HUES6 (cell line): ENCODE results near the gene PDF.

Source experiments
- H3K27ac ChIP-seq: 2 replicates; pipeline ENCODE4 v1.7.0; 2013; ENCODE audit warnings: low read depth, mild to moderate bottlenecking, low read length, inconsistent platforms
- H3K27me3 ChIP-seq: 2 replicates; pipeline ENCODE4 v1.6.1; 2013; ENCODE audit warnings: low read length; ENCODE audit not compliant: control insufficient read depth, insufficient read depth
- H3K36me3 ChIP-seq: 2 replicates; pipeline ENCODE4 v1.6.1; 2013; ENCODE audit warnings: low read length; ENCODE audit not compliant: control insufficient read depth, insufficient read depth
- H3K4me1 ChIP-seq: 2 replicates; pipeline ENCODE4 v1.6.1; 2013; ENCODE audit warnings: low read length; ENCODE audit not compliant: control insufficient read depth, insufficient read depth
- H3K4me3 ChIP-seq: 2 replicates; pipeline ENCODE4 v1.5.1; 2013; ENCODE audit warnings: low read depth, low read length
- H3K9ac ChIP-seq: one replicate; pipeline ENCODE4 v1.6.1; 2013; ENCODE audit warnings: mild to moderate bottlenecking, low read length
- H3K9me3 ChIP-seq: 2 replicates; pipeline ENCODE4 v1.6.1; 2013; ENCODE audit warnings: low read depth, low read length; ENCODE audit not compliant: control insufficient read depth, insufficient read depth

PDF gene

DNA sequence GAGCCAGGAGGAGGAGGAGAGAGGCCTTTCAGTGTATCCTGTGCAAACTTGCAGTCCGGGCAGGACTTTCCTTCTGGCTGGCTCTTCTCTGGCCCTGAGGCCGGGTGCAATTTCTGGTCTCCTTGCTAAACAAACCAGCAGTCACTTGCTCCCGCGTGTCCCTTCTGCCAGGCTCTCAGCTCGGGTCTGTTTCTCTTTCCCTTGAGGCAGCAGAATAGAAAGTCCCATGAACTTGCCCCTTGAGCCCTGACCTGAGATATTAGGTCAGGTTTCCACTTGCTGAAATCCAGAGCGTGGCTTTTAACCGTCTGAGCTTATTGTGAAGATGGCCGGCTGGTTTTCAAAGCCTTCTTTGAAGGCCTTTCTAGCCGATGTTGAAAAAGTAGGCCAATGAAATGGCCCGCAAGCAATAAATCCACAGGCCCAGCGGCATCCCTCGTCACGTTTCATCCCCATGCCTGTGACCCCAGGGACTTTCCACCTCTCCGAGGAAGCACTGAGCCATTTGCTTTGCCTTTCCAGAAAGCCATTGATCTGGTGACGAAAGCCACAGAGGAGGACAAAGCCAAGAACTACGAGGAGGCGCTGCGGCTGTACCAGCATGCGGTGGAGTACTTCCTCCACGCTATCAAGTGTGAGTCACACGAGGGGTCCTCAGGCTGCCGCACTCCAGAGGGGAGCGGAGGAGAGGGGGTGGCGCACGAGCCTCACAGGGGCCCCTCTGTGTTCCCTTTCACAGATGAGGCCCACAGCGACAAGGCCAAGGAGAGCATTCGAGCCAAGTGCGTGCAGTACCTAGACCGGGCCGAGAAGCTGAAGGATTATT, 14.7 kb downstream of the PDF start:
- Histone ChIP-seq H3K4me1 (peaks cover 5% of the 10 kb centered on the region; the same call in 1 of the 2 replicates), H3K36me3 (peaks cover 60% of the 10 kb centered on the region), H3K9ac (no peak overlapping the region)

DNA sequence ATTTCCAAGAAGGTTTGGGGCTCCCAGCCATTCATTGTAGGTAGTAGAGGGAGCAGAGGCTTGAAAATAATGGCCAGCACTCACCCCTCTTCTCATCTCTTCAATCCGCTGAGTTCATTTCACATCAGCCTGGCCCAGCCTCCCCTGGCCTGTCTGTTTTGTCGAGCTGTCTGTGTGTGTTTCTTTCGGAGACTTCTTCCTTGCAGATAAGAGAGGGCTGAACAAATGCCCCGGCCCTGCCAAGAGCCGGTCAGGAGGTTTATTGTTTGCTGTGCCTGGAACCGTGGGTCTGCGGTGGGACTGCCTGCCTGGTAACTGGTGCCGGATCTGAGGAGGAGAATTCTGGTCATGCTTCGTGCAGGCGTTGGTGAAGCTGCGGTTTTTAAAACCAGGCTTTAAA, 15.9 kb downstream of the PDF start:
- H3K36me3 ChIP-seq: peaks cover 49% of the 10 kb centered on the region
- H3K4me1 ChIP-seq: peaks cover 8% of the 10 kb centered on the region; the same call in 1 of the 2 replicates
- H3K27ac ChIP-seq: no peak overlapping the region; the same call in 1 of the 2 replicates
- no peaks in the 10 kb centered on the region for H3K27me3 ChIP-seq
- H3K9me3 ChIP-seq: no peaks in the 10 kb centered on the region
- no peak overlapping the region for H3K4me3 ChIP-seq
- no peak overlapping the region for H3K9ac ChIP-seq

More for the DNA sequence above, 14.7 kb downstream of the PDF start:
- no peak overlapping the region for H3K4me3 ChIP-seq
- no peak overlapping the region for H3K27ac ChIP-seq
- no peaks in the 10 kb centered on the region for H3K27me3 ChIP-seq
- H3K9me3 ChIP-seq: no peaks in the 10 kb centered on the region

DNA sequence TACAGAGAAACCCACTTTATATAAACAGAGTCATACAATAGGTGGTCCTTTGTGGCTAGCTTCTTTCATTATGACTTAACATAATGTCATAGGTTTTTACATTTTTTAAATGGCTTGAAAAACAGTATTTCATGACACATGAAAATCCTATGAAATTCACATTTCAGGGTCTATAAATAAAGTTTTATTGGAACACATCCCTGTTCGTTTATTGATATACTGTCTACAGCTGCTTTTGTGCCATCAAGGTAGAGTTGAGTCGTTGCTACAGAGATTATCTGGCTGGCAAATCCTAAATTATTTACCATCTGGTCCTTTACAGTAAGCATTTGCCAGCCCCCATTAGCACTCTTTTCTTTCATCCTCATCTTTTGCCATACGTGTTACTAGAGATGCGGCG, 16.9 kb downstream of the PDF start:
- Histone ChIP-seq H3K9ac (no peak overlapping the region), H3K36me3 (peaks cover 38% of the 10 kb centered on the region), H3K27ac (no peak overlapping the region), H3K9me3 (no peaks in the 10 kb centered on the region), H3K4me1 (peaks cover 8% of the 10 kb centered on the region; the same call in 1 of the 2 replicates), H3K27me3 (no peaks in the 10 kb centered on the region), H3K4me3 (no peak overlapping the region)

DNA sequence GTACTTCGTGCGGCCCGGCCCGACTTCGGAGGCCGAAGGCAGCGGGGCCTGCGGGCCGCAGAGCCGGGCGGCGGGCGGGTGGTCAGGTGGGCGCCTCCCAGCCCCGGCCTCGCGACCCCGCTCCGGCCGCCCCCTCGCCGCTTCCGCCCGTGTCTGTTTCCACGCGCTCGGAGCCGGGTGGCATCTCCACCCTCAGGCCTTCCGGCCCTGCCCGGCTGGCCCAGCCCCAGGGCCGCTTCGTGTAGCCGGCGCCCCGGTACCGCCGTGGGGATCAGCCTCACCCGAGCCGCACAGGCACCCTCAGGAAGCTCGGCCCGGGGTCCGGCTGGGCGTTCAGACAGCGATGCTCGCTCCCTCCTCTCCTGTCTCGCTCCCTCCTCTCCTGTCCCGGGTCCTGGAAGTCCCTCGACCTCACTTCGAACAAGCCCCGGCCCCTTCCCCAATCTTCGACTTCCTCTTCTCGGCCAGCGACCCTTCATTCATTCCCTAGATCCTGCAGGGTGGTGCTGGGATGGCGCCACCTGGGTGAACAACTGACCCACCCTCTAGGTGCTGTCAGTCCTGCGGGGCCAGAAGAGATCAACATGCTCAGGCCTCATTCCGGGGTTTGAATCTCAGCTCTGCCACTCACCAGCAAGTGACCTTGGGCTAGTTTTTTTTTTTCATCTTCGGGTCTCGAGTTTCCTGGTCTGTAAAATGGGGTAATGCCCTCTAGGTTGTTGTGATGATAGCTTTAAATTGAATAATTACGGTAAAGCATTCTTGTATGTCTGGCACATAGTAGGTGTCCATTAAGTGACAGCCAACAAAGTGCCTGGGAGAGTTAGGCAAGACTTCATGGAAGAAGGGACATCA, 18.6 kb downstream of the PDF start:
- Histone ChIP-seq H3K9ac (peak overlapping the region; percentile 75), H3K4me3 (peak overlapping the region; percentile 95), H3K9me3 (no peaks in the 10 kb centered on the region), H3K27ac (no peak overlapping the region), H3K27me3 (no peaks in the 10 kb centered on the region), H3K4me1 (peaks cover 8% of the 10 kb centered on the region; the same call in 1 of the 2 replicates), H3K36me3 (peaks cover 26% of the 10 kb centered on the region)

DNA sequence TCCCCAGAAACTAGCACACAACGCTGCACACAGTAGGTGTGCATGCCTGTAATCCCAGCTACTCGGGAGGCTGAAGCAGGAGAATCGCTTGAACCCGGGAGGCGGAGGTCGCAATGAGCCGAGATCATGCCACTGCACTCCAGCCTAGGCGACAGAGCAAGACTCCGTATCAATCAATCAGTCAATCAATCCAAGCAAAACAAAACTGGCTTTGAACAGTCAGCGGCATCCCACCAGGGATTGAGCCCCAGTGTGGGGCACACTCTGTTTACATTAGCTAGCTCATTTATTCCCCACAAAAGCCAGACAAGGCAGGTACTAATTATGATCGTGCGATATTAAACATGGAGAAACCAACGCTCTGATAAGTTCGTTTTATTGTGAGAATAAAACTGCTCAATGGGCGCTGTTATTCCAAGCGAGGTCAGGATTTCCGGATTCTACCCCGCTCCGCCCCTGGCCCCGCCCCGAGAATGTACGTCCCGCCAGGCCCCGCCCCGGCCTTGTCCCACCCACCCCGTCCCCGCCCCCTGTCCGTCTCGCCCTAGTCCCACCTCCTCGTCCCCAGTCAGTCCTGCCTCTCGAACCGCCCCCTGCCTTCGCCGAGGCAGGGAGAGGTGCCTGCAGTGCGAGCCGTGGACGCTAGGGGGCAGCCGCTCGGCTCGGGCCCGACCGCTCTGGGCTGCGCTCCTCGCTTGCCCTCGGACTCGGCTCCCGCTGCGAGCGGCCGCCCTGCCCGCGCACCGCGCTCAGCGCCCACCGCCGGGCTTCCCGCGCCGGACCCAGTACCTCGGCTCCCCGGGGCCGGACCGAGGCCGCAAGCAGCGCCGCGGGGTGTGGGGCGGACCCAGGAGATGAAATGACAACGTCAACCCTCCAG, 19.5 kb downstream of the PDF start, which contains the start of gene VPS4A:
Gene VPS4A (plus strand): TSS at position 698 of the 880 bp plus-strand sequence. CDS start 162 bp downstream, at position 860.
- Histone ChIP-seq H3K27ac (no peak within 1 kb of the TSS; the same call in 1 of the 2 replicates), H3K4me1 (peaks cover 8% of the 10 kb centered on the region; the same call in 1 of the 2 replicates), H3K4me3 (peak within 1 kb of the TSS; percentile 95), H3K9me3 (no peaks in the 10 kb centered on the region), H3K27me3 (no peaks in the 10 kb centered on the region), H3K9ac (peak within 1 kb of the TSS; percentile 75), H3K36me3 (peaks cover 18% of the 10 kb centered on the region)

DNA sequence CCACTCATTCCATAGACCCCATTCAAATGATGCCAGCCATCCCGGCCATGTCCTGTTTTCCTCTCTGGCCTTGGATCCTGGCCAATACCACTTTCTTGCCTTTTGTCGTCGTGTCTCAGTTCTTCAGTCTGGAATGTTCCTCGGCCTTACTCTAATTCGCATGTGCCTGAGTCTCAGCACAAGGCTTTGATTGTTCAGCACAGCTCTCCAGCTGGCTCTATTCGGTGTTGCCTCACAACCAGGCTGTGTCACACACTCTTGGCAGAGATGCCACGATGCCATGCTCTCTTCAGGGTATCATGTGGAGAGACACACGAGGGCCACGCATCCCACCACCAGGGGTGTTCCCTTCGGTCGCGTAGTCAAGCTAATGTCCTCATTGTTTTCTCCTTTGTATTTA, 21.1 kb downstream of the PDF start:
- no peaks in the 10 kb centered on the region for H3K9me3 ChIP-seq
- no peak overlapping the region for H3K4me3 ChIP-seq
- no peaks in the 10 kb centered on the region for H3K27me3 ChIP-seq
- peaks cover 8% of the 10 kb centered on the region; the same call in 1 of the 2 replicates for H3K4me1 ChIP-seq
- H3K9ac ChIP-seq: no peak overlapping the region
- H3K27ac ChIP-seq: no peak overlapping the region
- peaks cover 3% of the 10 kb centered on the region for H3K36me3 ChIP-seq

DNA sequence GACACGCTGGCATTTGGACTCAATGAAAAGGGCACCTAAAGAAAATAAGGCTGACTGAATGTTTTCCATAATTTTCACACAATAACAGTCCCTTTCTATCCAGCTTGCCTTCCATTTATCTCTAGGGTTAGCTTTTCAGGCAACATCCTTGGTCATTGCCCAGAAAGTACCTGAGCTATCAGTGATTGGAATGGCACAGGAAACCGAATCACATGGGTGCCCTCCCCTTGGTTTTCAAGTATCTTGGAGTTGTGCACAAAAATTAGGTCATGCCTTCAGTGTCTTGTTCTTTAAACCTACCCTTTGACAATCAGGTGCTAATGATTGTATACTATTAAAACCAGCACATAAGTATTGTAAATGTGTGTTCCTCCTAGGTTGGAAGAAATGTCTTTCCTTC, 22.5 kb downstream of the PDF start:
- H3K27me3 ChIP-seq: no peaks in the 10 kb centered on the region
- H3K4me1 ChIP-seq: peaks cover 8% of the 10 kb centered on the region; the same call in 1 of the 2 replicates
- H3K9ac ChIP-seq: no peak overlapping the region
- H3K36me3 ChIP-seq: 0 out of 2 replicates have a peak, but pooled peaks cover 3% of the 10 kb centered on the region
- no peak overlapping the region for H3K27ac ChIP-seq
- no peaks in the 10 kb centered on the region for H3K9me3 ChIP-seq
- H3K4me3 ChIP-seq: no peak overlapping the region

DNA sequence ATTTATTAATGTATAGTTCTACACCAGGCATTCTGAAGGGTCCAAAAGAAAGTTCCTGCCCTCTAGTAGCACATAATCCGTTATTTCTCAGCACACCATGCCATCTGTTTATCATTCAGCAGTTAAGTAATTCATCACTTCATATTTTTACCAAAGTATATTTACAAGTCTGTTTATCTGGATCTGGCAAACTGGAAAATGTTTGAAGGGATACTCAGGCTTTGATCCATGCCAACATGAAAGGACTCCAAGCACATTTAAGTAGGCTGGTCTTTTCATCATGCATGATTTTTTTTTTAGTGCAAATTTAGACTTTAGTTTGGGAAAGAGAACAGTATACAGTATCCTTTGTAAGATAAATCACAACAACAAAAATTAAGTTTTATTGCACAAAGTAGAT, 23.3 kb downstream of the PDF start:
- H3K9ac ChIP-seq: no peak overlapping the region
- H3K27ac ChIP-seq: no peak overlapping the region
- peaks cover 5% of the 10 kb centered on the region; the same call in 1 of the 2 replicates for H3K4me1 ChIP-seq
- H3K36me3 ChIP-seq: 0 out of 2 replicates have a peak, but pooled peaks cover 3% of the 10 kb centered on the region
- H3K9me3 ChIP-seq: no peaks in the 10 kb centered on the region
- H3K4me3 ChIP-seq: no peak overlapping the region
- H3K27me3 ChIP-seq: no peaks in the 10 kb centered on the region

DNA sequence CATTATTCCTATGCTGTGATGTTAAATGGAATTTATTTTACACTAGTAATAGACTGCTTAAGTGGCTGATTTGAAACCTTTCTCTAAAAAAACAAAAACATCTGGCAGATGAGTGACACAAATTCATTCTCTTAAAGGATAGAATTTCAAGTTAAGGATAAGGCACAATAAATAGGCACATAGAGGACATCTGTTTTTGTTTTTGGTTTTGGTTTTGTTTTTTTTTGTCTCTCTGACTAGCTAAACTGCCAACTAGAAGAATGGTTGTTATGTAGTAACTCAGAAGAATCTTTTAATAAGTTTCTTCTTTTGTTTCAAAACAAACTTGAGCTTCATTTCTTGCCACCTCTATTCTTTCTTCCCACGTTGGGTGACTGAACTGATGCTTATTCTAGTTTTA, 24.4 kb downstream of the PDF start:
- Histone ChIP-seq H3K9ac (no peak overlapping the region), H3K4me1 (0 out of 2 replicates have a peak, but pooled peaks cover 3% of the 10 kb centered on the region), H3K36me3 (peaks cover 10% of the 10 kb centered on the region; the same call in 1 of the 2 replicates), H3K9me3 (no peaks in the 10 kb centered on the region), H3K4me3 (no peak overlapping the region), H3K27me3 (no peaks in the 10 kb centered on the region), H3K27ac (no peak overlapping the region)

DNA sequence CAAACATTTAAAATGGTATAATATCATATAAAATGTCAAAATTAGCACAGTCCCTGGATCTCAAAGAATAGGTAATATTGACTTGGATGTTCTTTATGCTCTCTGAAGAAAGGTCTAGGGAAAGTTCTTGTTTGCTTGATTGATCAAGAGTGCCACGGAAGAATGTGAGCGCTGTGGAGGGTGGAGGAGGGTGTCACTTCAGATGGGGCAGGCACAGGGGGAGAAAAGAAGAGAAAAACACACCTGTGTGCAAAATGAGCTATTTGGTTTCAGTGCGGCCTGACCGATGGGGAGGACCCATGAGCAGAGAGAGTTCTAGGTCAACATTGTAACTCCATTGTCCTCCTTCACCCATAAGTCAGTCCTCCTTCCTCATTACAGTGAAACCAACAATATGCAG, 28.1 kb downstream of the PDF start:
- H3K9ac ChIP-seq: no peak overlapping the region

More for the DNA sequence above, 28.1 kb downstream of the PDF start:
- H3K27me3 ChIP-seq: no peaks in the 10 kb centered on the region
- H3K9me3 ChIP-seq: no peaks in the 10 kb centered on the region
- peaks cover 21% of the 10 kb centered on the region for H3K36me3 ChIP-seq
- H3K27ac ChIP-seq: no peak overlapping the region
- H3K4me1 ChIP-seq: no peaks in the 10 kb centered on the region
- no peak overlapping the region for H3K4me3 ChIP-seq
